SKM-1 (cell line): Measurements from ENCODE around the gene FANCL.
A peak's percentile ranks its signal among the peaks of the same experiment; 100 is the strongest.
"Not testable (repeated sequence)": the region's sequence is repeated elsewhere in the genome, so short reads cannot be mapped to it uniquely, and the experiment has no call there.

ENCODE experiments used
- DNase-seq: peaks from one replicate; lab custom pipeline; 2025; ENCODE audit not compliant: unreplicated experiment; lab: John Stamatoyannopoulos, UW

The FANCL gene

GRCh38 chr2:58240670-58241545 lies at the start of gene FANCL:
FANCL (minus strand) TSS chr2:58241325; CDS start chr2:58241313, 12 bp downstream.
- peak; percentile 68 for DNase-seq

- no peak for DNase-seq
Observed at GRCh38 chr2:58289029-58289428, 47.9 kb upstream of the FANCL start.

- DNase-seq, result no peak
Observed at GRCh38 chr2:58283931-58284330, 42.8 kb upstream of the FANCL start.

- not testable (repeated sequence) for DNase-seq
Observed at GRCh38 chr2:58275144-58275543, 34.0 kb upstream of the FANCL start.

- DNase-seq, result no peak
Observed at GRCh38 chr2:58271826-58272225, 30.7 kb upstream of the FANCL start.

- DNase-seq, result no peak
Observed at GRCh38 chr2:58268685-58269084, 27.6 kb upstream of the FANCL start.

- DNase-seq, result no peak
Observed at GRCh38 chr2:58266211-58266610, 25.1 kb upstream of the FANCL start.

GRCh38 chr2:58261209-58261608 lies 20.1 kb upstream of the FANCL start:
- DNase-seq, result no peak

- not testable (repeated sequence) for DNase-seq
Observed at GRCh38 chr2:58258456-58258855, 17.3 kb upstream of the FANCL start.

- DNase-seq, result not testable (repeated sequence)
Observed at GRCh38 chr2:58251331-58252201, 10.4 kb upstream of the FANCL start.

GRCh38 chr2:58241546-58241864 lies 380 bp upstream of the FANCL start:
- no peak for DNase-seq

- DNase-seq, result no peak
Observed at GRCh38 chr2:58239243-58239925, 1.7 kb downstream of the FANCL start.

GRCh38 chr2:58237741-58238140 lies 3.4 kb downstream of the FANCL start:
- no peak for DNase-seq

- DNase-seq, result no peak
Observed at GRCh38 chr2:58235984-58236383, 5.1 kb downstream of the FANCL start.

- DNase-seq, result no peak
Observed at GRCh38 chr2:58235170-58235569, 6.0 kb downstream of the FANCL start.

GRCh38 chr2:58228299-58228698 lies 12.8 kb downstream of the FANCL start:
- no peak for DNase-seq

- DNase-seq, result no peak
Observed at GRCh38 chr2:58227171-58227917, 13.8 kb downstream of the FANCL start.

GRCh38 chr2:58221909-58222308 lies 19.2 kb downstream of the FANCL start:
- DNase-seq, result no peak

- DNase-seq, result no peak
Observed at GRCh38 chr2:58215429-58215828, 25.7 kb downstream of the FANCL start.

GRCh38 chr2:58210951-58211568 lies 30.1 kb downstream of the FANCL start:
- not testable (repeated sequence) for DNase-seq
